ENCODE measurements around the gene DDX41.
A peak's percentile ranks its signal among the peaks of the same experiment; 100 is the strongest.
"Not testable (repeated sequence)": the region's sequence is repeated elsewhere in the genome, so short reads cannot be mapped to it uniquely, and the experiment has no call there.

Gene DDX41

GRCh38 chr5:177516601-177517568 lies at the start of gene DDX41:
Gene DDX41, minus strand, starts transcription at chr5:177516961. Its CDS starts 16 bp downstream, at chr5:177516945.
- DNase-seq (ENCODE audit: low read depth in 2 of 2) = peak; percentile 89 to 94

- no peak for DNase-seq (ENCODE audit: low read depth in 2 of 2)
Measured at GRCh38 chr5:177565046-177565445, 48.3 kb upstream of the DDX41 start.

GRCh38 chr5:177559446-177559941 lies 42.7 kb upstream of the DDX41 start:
- DNase-seq (ENCODE audit: low read depth in 2 of 2) = not testable (repeated sequence)

GRCh38 chr5:177557796-177558195 lies 41.0 kb upstream of the DDX41 start:
- DNase-seq (ENCODE audit: low read depth in 2 of 2) = no peak

GRCh38 chr5:177557041-177557647 lies 40.4 kb upstream of the DDX41 start:
- no peak for DNase-seq (ENCODE audit: low read depth in 2 of 2)

- DNase-seq (ENCODE audit: low read depth in 2 of 2) = no peak
Measured at GRCh38 chr5:177555665-177556064, 38.9 kb upstream of the DDX41 start.

GRCh38 chr5:177555228-177555627 lies 38.5 kb upstream of the DDX41 start:
- DNase-seq (ENCODE audit: low read depth in 2 of 2) = no peak

GRCh38 chr5:177554474-177555111 lies 37.8 kb upstream of the DDX41 start, which contains the start of gene FAM193B:
Gene FAM193B, minus strand, starts transcription at chr5:177554563. Its CDS starts 105 bp downstream, at chr5:177554458.
- DNase-seq (ENCODE audit: low read depth in 2 of 2) = peak; percentile 94 to 95

- DNase-seq (ENCODE audit: low read depth in 2 of 2) = peak; percentile 13 to 24
Measured at GRCh38 chr5:177553671-177554429, 37.1 kb upstream of the DDX41 start.

GRCh38 chr5:177552839-177553455 lies 36.2 kb upstream of the DDX41 start:
- no peak for DNase-seq (ENCODE audit: low read depth in 2 of 2)

GRCh38 chr5:177550122-177550521 lies 33.4 kb upstream of the DDX41 start:
- no peak for DNase-seq (ENCODE audit: low read depth in 2 of 2)

GRCh38 chr5:177548495-177548894 lies 31.7 kb upstream of the DDX41 start:
- no peak for DNase-seq (ENCODE audit: low read depth in 2 of 2)

GRCh38 chr5:177547736-177548135 lies 31.0 kb upstream of the DDX41 start:
- DNase-seq (ENCODE audit: low read depth in 2 of 2) = no peak

GRCh38 chr5:177546258-177546741 lies 29.5 kb upstream of the DDX41 start:
- DNase-seq (ENCODE audit: low read depth in 2 of 2) = no peak

GRCh38 chr5:177545487-177546257 lies 28.9 kb upstream of the DDX41 start:
- no peak for DNase-seq (ENCODE audit: low read depth in 2 of 2)

- DNase-seq (ENCODE audit: low read depth in 2 of 2) = no peak
Measured at GRCh38 chr5:177542816-177543465, 26.2 kb upstream of the DDX41 start.

GRCh38 chr5:177540438-177540837 lies 23.7 kb upstream of the DDX41 start:
- DNase-seq (ENCODE audit: low read depth in 2 of 2) = no peak

- DNase-seq (ENCODE audit: low read depth in 2 of 2) = no peak
Measured at GRCh38 chr5:177539411-177539810, 22.6 kb upstream of the DDX41 start.

- DNase-seq (ENCODE audit: low read depth in 2 of 2) = no peak
Measured at GRCh38 chr5:177538876-177539275, 22.1 kb upstream of the DDX41 start.
